Measurements from ENCODE around the gene DLEC1.

DLEC1 gene

DNA sequence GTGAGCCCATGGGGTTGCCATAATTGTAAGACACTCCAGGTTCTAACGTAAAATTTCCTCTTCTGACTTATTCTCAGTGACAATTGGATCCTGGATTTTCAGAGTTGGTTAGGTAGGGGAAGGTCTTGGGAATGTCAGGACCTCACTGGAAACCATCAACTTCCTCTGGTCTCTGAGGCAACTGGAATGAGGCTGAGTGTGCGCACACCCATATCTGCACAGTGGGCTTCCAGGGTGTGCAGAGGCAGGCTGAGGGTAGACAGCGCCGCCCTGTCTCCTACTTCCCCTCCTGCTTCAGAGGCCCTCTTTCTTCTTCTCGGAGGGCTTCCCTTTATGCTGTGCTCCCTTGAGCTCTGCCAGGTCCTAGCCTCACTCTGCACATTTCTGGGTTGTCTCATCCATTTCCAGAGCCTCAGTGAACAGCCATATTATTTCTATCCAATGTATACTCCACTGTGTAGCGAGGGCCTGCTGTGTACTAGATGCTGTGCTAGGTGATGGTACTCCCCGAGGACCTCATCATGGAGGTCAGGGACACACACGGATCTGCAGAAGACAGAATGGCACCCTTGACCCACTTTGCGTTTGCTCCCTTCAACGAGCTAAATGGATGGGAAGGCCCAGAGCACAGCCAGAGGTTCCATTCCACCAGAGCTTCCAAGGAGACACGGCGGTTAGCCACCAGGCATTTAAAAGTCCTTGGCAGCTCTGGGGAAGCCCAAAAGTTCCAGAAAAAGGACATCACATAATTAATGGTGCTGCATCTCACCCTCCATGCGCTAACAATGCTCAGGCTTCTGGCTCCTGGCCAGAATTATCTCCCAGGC is 79.6 kb downstream of the DLEC1 start:
- H2AFZ ChIP-seq (ENCODE audit: low read depth, low read length) = no peak overlapping the region
- no peak overlapping the region for H3K4me3 ChIP-seq (ENCODE audit: low read length)
- H3K79me2 ChIP-seq (ENCODE audit: low read length) = no peaks in the 10 kb centered on the region
- no peak overlapping the region for H3K4me2 ChIP-seq (ENCODE audit: low read length)
- H3K27ac ChIP-seq (ENCODE audit: low read length) = no peak overlapping the region
- H3K27me3 ChIP-seq (ENCODE audit: low read depth, low read length) = 0 out of 2 replicates have a peak, but pooled peaks cover 3% of the 10 kb centered on the region
- H3K4me1 ChIP-seq (ENCODE audit: low read length) = peaks cover 26% of the 10 kb centered on the region
- H3K9me3 ChIP-seq (ENCODE audit: insufficient read depth, low read length) = no peaks in the 10 kb centered on the region
- TF ChIP-seq, protein P1, sequence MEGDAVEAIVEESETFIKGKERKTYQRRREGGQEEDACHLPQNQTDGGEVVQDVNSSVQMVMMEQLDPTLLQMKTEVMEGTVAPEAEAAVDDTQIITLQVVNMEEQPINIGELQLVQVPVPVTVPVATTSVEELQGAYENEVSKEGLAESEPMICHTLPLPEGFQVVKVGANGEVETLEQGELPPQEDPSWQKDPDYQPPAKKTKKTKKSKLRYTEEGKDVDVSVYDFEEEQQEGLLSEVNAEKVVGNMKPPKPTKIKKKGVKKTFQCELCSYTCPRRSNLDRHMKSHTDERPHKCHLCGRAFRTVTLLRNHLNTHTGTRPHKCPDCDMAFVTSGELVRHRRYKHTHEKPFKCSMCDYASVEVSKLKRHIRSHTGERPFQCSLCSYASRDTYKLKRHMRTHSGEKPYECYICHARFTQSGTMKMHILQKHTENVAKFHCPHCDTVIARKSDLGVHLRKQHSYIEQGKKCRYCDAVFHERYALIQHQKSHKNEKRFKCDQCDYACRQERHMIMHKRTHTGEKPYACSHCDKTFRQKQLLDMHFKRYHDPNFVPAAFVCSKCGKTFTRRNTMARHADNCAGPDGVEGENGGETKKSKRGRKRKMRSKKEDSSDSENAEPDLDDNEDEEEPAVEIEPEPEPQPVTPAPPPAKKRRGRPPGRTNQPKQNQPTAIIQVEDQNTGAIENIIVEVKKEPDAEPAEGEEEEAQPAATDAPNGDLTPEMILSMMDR (IDR thresholded peaks at IDR 0.05; ENCODE audit: low read depth, low read length) = no peak
- TF ChIP-seq EZH2phosphoT487 (IDR thresholded peaks at IDR 0.05; ENCODE audit: low read depth) = no peak
- no peak overlapping the region for H3K9ac ChIP-seq (ENCODE audit: low read length)
- 0 out of 2 replicates have a peak, but pooled peaks cover 7% of the 10 kb centered on the region for H4K20me1 ChIP-seq (ENCODE audit: insufficient read depth, low read length)
- peaks cover 17% of the 10 kb centered on the region for H3K36me3 ChIP-seq (replicated peaks; ENCODE audit: low read depth, low read length)

DNA sequence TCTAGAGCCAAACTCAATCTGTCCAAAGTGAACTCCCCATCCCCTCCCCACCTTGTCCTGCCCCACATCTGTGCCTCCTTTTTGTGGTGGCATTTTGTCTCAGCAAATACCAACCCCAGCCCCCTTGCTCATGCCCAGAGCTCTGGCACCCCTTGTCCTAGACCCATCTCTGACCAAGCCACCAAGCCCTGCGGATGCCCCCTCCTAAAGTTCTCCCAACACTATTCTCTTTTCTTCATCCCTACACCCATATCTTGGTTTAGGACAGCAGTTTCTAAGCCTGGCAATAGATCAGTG is 80.2 kb downstream of the DLEC1 start:
- no peak overlapping the region for H3K9ac ChIP-seq (ENCODE audit: low read length)
- no peak overlapping the region for H3K4me3 ChIP-seq (ENCODE audit: low read length)
- H3K27me3 ChIP-seq (ENCODE audit: low read depth, low read length) = 0 out of 2 replicates have a peak, but pooled peaks cover 3% of the 10 kb centered on the region
- TF ChIP-seq, protein P1 (IDR thresholded peaks at IDR 0.05; ENCODE audit: low read depth, low read length) = no peak
- no peak for TF ChIP-seq EZH2phosphoT487 (IDR thresholded peaks at IDR 0.05; ENCODE audit: low read depth)
- no peak overlapping the region for H3K4me2 ChIP-seq (ENCODE audit: low read length)
- peaks cover 26% of the 10 kb centered on the region for H3K4me1 ChIP-seq (ENCODE audit: low read length)
- no peaks in the 10 kb centered on the region for H3K79me2 ChIP-seq (ENCODE audit: low read length)
- 0 out of 2 replicates have a peak, but pooled peaks cover 7% of the 10 kb centered on the region for H4K20me1 ChIP-seq (ENCODE audit: insufficient read depth, low read length)
- no peak overlapping the region for H2AFZ ChIP-seq (ENCODE audit: low read depth, low read length)
- no peak overlapping the region for H3K27ac ChIP-seq (ENCODE audit: low read length)
- H3K9me3 ChIP-seq (ENCODE audit: insufficient read depth, low read length) = no peaks in the 10 kb centered on the region
- peaks cover 20% of the 10 kb centered on the region for H3K36me3 ChIP-seq (replicated peaks; ENCODE audit: low read depth, low read length)

DNA sequence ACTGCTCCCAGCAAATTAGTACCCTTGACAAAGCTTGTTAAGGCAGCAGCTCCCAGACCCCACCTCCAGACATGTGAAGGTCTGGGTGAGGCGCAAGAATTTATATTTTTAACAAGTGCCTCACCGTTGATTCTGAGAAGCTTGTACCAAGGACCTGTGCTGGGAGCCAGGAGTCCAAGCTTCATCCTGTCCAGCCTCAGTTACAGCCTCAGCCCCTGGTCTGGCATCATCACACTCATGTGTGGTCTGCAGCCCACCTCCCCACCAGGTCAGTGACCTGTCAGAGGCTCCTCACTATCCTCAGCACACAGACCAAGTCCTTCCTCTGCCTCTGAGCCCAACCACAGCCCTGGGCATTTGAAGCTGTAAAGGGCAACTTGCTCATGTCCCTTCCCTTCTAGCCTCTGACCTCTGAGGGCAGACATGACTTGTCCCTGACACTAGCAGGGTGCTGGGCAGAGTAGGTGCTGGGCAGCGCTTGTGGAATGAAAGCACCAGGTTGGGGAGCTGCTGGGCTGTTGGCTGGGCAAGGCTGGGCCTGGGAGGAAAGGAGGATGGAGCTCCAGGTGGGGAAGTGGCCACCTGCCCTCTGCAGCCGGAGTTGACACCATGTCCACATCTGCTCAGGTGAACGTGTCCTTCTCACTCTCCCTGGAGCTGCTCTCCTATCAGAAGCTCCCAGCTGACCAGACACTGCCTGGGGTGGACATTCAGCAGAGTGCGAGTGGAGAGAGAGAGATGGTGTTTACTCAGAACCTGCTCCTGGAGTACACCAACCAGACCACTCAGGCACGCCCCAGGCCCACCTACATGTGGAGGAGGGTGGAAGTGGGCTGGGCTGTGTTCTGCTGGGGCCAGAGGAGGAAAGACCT is 81.0 kb downstream of the DLEC1 start:
- 0 out of 2 replicates have a peak, but pooled peaks cover 3% of the 10 kb centered on the region for H3K27me3 ChIP-seq (ENCODE audit: low read depth, low read length)
- no peaks in the 10 kb centered on the region for H3K9me3 ChIP-seq (ENCODE audit: insufficient read depth, low read length)
- no peak overlapping the region for H3K4me3 ChIP-seq (ENCODE audit: low read length)
- peaks cover 14% of the 10 kb centered on the region; the same call in 1 of the 2 replicates for H4K20me1 ChIP-seq (ENCODE audit: insufficient read depth, low read length)
- H3K36me3 ChIP-seq (replicated peaks; ENCODE audit: low read depth, low read length) = peaks cover 27% of the 10 kb centered on the region
- H3K27ac ChIP-seq (ENCODE audit: low read length) = no peak overlapping the region
- peaks cover 19% of the 10 kb centered on the region for H3K4me1 ChIP-seq (ENCODE audit: low read length)
- H3K4me2 ChIP-seq (ENCODE audit: low read length) = no peak overlapping the region
- no peak overlapping the region for H2AFZ ChIP-seq (ENCODE audit: low read depth, low read length)
- H3K9ac ChIP-seq (ENCODE audit: low read length) = no peak overlapping the region
- no peak for TF ChIP-seq EZH2phosphoT487 (IDR thresholded peaks at IDR 0.05; ENCODE audit: low read depth)
- TF ChIP-seq, protein P1 (IDR thresholded peaks at IDR 0.05; ENCODE audit: low read depth, low read length) = no peak
- no peaks in the 10 kb centered on the region for H3K79me2 ChIP-seq (ENCODE audit: low read length)
